ENCODE results near the gene SRC.

SRC gene

DNA sequence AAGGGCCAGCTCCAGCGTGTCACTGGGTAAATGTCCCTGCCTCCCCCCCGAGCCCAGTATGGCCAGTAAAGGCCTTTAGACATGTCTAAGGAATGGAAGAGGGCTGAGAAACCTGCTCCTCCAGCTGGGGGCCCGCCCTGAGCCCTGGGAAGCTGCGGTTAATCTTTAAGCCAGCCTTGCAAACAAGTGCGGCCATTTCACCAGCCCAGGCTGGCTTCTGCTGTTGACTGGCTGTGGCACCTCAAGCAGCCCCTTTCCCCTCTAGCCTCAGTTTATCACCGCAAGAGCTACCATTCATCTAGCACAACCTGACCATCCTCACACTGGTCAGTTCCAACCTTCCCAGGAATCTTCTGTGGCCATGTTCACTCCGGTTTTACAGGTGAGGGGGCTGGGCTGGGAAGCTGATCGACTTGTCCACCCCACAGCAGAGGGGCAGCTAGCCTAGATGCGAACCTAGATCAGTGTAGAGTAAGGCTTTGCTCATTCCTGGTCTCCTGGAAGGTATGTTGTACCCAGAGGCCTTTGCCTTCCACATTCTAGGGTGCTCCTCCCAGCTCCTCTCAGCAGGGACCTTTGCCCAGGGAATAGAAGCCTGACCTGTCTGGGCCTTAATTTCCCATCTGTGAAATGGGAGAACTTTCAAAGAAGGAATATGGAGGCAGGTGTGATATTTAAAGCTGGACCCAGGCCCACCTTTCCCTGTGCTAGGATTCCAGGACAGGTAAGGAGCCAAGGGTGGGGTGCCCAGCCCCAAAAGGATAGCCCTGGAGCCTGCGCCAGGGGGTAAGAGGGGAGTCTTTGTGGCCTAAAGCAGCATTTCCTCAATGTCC lies 1.2 kb upstream of the SRC start:
- TF ChIP-seq, protein P1, sequence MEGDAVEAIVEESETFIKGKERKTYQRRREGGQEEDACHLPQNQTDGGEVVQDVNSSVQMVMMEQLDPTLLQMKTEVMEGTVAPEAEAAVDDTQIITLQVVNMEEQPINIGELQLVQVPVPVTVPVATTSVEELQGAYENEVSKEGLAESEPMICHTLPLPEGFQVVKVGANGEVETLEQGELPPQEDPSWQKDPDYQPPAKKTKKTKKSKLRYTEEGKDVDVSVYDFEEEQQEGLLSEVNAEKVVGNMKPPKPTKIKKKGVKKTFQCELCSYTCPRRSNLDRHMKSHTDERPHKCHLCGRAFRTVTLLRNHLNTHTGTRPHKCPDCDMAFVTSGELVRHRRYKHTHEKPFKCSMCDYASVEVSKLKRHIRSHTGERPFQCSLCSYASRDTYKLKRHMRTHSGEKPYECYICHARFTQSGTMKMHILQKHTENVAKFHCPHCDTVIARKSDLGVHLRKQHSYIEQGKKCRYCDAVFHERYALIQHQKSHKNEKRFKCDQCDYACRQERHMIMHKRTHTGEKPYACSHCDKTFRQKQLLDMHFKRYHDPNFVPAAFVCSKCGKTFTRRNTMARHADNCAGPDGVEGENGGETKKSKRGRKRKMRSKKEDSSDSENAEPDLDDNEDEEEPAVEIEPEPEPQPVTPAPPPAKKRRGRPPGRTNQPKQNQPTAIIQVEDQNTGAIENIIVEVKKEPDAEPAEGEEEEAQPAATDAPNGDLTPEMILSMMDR (IDR thresholded peaks at IDR 0.05; ENCODE audit: low read depth, low read length, missing control alignments) = no peak
- DNase-seq = no peak
- H3K27me3 ChIP-seq (replicated peaks) = no peaks in the 10 kb centered on the region
- no peak overlapping the region for H3K4me3 ChIP-seq (ENCODE audit: low read depth, low read length)
- H3K27ac ChIP-seq = no peak overlapping the region
- in situ Hi-C loops (cut with HindIII; ENCODE audit: low pct_ligation_motif_present, low sequenced_read_pairs) = no loop called here
- no peaks in the 10 kb centered on the region for H3K36me3 ChIP-seq (replicated peaks)

DNA sequence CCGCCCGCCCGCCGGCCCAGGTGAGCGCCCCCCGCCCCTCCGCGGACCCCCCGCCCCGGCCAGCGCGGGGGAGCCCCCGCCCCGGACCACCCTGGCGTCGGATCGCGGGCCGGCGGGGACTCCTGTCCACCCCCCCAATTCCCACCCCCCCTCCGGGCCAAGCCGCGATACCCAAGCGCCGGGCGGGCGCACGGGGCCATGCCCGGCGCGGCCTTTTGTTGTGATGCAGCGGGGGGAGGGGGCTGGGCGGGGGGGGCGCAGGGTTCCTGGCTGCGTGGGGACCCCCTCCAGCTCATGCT lies 245 bp downstream of the SRC start:
- in situ Hi-C loops (cut with HindIII; ENCODE audit: low pct_ligation_motif_present, low sequenced_read_pairs) = no loop called here
- DNase-seq = no peak
- TF ChIP-seq, protein P1 (IDR thresholded peaks at IDR 0.05; ENCODE audit: low read depth, low read length, missing control alignments) = no peak
- H3K36me3 ChIP-seq (replicated peaks) = no peaks in the 10 kb centered on the region
- peak overlapping the region; percentile 57 for H3K4me3 ChIP-seq (ENCODE audit: low read depth, low read length)
- no peak overlapping the region for H3K27ac ChIP-seq
- no peaks in the 10 kb centered on the region for H3K27me3 ChIP-seq (replicated peaks)

DNA sequence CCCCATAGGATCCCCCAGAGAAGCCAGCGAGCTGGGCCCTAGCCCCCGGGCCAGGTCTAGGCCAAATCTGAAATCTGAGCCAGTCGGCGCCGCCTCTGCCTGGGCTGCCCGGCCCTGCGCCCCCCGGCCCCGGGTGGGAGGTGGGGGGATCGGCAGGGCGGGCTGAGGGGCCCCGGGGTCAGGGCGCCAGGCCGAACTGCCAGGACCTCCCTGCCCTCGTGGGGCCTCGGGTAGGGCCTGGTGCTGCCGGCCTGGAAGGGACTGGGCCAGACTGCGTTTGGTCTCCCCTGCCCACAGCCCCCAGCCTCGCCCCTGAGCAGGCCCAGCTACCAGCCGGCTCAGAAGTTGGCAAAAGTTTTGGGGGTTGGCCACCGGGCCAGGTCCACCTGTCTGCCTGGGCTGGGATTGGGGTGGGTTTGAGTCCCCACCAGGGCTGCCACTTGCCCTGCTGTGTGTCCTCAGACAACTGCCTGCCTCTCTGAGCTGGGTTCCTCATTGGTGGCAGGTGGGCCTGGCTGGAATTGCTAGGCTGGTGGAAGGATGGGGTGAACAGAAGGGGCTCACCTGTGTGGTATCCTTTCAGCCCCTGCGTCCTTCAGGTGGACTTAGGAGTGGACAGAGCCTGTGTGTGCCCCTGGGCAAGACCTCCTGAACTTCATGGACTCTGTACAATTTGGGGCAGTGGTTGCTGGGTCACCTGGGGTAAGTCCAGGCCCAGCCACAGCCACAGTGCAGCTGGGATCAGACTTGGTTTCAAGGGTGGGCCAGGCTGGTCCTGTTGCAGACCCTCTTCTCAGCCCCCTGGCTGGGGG lies 801 bp downstream of the SRC start:
- DNase-seq = no peak
- in situ Hi-C loops (cut with HindIII; ENCODE audit: low pct_ligation_motif_present, low sequenced_read_pairs) = no loop called here
- Histone ChIP-seq H3K27me3 (replicated peaks) (no peaks in the 10 kb centered on the region), H3K36me3 (replicated peaks) (no peaks in the 10 kb centered on the region), H3K27ac (no peak overlapping the region), H3K4me3 (ENCODE audit: low read depth, low read length) (peak overlapping the region; percentile 57)
- TF ChIP-seq, protein P1 (IDR thresholded peaks at IDR 0.05; ENCODE audit: low read depth, low read length, missing control alignments) = no peak

DNA sequence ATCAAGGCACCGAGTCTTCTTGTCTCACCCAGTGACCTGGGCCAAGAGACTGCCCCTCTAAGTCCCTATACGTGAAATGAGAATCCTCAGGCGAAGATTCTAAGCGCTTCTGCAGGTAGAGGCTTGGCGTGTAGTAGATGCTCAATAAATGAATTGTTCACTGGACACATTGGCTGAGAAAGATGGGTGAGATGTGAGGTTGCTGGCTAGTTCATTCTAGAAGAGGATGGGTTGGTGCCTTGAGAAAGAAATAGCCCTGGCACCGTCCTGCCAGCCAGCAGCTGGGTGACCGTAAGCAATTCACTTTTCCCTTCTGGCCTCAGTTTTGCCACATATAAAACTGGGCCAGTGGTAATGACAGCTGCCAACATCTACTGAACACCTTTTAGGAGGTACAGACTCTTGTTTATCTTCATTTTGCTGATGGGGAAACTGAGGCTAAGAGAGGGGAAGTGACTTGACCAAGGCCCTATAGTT lies 1.4 kb downstream of the SRC start:
- Histone ChIP-seq H3K4me3 (ENCODE audit: low read depth, low read length) (peak overlapping the region; percentile 57), H3K27ac (no peak overlapping the region), H3K27me3 (replicated peaks) (no peaks in the 10 kb centered on the region), H3K36me3 (replicated peaks) (no peaks in the 10 kb centered on the region)
- in situ Hi-C loops (cut with HindIII; ENCODE audit: low pct_ligation_motif_present, low sequenced_read_pairs) = no loop called here
- no peak for DNase-seq
- TF ChIP-seq, protein P1 (IDR thresholded peaks at IDR 0.05; ENCODE audit: low read depth, low read length, missing control alignments) = no peak

DNA sequence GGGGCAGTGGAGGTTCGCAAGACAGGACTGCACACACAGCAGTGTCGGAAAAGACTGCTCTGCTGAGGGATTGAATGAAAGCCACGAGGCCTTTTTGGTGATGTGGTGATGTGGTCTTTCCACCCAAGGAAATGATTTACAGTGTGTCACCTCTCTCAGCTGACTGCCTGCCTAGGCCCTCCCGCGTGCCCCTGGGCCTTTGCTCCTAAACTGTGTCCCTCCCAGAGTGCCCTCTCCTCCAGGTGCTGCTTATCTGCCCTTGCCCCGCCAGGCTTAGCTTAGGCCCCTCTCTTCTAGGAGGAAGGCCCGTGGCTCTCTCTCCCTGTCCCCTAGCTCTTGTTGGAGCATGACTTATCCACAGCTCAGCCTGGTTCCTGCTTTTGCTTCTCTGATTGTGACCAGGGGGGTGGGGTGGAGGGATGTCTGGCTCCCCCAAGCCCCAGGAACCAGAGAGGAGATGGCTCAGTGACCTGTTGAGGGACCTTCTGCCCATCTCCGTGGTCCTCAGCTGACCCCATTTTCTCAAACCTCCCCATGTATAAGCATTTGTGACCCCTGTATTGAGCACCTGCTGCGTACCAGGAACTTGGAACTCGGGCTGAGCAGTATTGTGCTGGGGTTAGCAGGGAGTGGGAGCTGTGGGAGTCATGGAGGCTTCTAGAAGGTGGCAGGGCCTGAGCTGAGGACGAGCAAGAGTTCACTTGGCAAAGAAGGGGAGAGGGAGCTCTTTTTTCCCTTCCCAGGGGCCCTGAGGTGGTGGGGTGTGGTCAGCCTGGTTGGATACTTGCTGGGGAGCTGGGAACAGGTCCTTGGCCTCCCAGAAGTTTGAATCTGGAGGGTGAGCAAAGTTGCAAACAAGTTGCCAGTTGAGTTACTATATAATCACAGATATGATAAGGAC lies 2.2 kb downstream of the SRC start:
- Histone ChIP-seq H3K4me3 (ENCODE audit: low read depth, low read length) (no peak overlapping the region), H3K27ac (no peak overlapping the region), H3K27me3 (replicated peaks) (no peaks in the 10 kb centered on the region), H3K36me3 (replicated peaks) (no peaks in the 10 kb centered on the region)
- no peak for DNase-seq
- TF ChIP-seq, protein P1 (IDR thresholded peaks at IDR 0.05; ENCODE audit: low read depth, low read length, missing control alignments) = no peak
- in situ Hi-C loops (cut with HindIII; ENCODE audit: low pct_ligation_motif_present, low sequenced_read_pairs) = no loop called here

All from brain microvascular endothelial cell (primary cell).